Inflammatory macrophage treated with lipopolysaccharide for 1 hour (primary cell): ENCODE measurements around the gene SPATA25.
"Not testable (repeated sequence)": the region's sequence is repeated elsewhere in the genome, so short reads cannot be mapped to it uniquely, and the experiment has no call there.

Experiments
- DNase-seq, 2 donors: peaks; one replicate each; pipeline ENCODE4 v3.0.0-alpha.2; 2020 to 2022

Gene SPATA25, protein sequence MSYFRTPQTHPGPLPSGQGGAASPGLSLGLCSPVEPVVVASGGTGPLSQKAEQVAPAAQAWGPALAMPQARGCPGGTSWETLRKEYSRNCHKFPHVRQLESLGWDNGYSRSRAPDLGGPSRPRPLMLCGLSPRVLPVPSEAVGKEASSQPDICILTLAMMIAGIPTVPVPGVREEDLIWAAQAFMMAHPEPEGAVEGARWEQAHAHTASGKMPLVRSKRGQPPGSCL

DNA sequence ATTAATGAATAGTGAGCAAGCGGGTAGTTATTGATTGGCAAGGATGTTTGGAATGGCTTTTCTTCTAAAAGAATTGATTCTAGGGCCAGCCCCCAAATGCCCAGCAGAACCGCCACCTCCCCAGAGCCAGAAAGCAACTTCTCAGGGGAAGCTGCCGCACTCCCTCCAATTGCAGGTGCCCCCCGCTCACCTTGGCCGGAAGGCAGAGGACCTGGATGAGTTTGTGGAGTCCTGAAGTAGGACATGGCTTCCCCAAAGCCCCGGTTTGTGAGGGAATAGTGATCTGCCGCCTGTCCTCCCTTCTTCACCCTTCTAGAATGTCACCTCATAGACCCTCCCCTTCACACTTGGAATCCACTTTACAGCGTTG, at the start of gene SPATA25:
Gene SPATA25, minus strand, starts transcription at position 277 of the 370 bp plus-strand sequence. Its CDS starts 32 bp downstream, at position 245.
- DNase-seq: no peak

DNA sequence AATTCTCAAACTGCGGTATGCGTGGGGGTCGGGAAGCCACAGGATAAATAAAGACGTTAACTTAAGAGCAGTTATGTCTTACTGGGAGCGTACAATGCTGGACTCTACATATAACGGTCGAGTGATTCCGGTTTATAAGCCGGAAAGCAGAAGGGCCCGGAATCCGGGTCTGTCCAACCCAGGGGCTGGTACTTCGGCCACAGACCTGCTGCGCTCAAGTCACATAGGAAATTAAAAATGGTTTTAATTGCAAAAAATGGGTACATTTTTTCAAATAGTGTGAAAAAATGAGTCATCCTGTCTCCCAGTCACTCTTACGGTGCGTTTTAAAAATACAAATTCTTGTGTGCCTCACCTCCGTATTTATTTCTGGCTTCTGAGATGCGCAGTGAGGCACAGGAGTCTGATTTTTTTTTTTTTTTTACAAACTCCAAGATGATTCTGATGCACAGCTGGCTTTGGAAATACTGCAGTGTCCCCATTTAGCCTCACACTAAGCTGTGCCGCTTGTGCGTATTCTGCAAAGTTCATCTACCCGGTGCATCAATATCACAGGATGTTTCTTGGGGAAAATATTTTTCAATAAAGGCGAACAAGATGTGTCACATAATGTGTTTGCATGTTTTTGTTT, 48.1 kb upstream of the SPATA25 start:
- no peak for DNase-seq

GRCh38 chr20:45934586-45935415, 47.4 kb upstream of the SPATA25 start, which contains the start of gene PCIF1:
Gene PCIF1 (plus strand): TSS chr20:45934683. CDS start chr20:45939000, 4,317 bp downstream.
- peak; percentile 94 to 99 for DNase-seq

GRCh38 chr20:45934046-45934585, 46.7 kb upstream of the SPATA25 start:
- no peak for DNase-seq

GRCh38 chr20:45933266-45934045, 46.0 kb upstream of the SPATA25 start:
- DNase-seq: peak in 1 of 2 donors; percentile 35

DNA sequence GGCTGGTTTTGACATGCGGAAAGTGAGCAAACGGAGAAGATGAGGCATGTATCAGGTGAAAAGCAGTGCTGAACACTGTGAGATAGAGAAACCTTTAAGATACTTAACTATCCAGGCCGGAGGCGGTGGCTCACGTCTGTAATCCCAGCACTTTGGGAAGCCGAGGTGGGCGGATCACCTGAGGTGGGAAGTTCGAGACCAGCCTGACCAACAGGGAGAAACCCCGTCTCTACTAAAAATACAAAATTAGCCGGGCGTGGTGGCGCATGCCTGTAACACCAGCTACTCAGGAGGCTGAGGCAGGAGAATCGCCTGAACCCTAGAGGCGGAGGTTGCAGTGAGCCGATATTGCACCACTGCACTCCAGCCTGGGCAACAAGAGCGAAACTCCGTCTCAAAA, 44.3 kb upstream of the SPATA25 start:
- not testable (repeated sequence) for DNase-seq

DNA sequence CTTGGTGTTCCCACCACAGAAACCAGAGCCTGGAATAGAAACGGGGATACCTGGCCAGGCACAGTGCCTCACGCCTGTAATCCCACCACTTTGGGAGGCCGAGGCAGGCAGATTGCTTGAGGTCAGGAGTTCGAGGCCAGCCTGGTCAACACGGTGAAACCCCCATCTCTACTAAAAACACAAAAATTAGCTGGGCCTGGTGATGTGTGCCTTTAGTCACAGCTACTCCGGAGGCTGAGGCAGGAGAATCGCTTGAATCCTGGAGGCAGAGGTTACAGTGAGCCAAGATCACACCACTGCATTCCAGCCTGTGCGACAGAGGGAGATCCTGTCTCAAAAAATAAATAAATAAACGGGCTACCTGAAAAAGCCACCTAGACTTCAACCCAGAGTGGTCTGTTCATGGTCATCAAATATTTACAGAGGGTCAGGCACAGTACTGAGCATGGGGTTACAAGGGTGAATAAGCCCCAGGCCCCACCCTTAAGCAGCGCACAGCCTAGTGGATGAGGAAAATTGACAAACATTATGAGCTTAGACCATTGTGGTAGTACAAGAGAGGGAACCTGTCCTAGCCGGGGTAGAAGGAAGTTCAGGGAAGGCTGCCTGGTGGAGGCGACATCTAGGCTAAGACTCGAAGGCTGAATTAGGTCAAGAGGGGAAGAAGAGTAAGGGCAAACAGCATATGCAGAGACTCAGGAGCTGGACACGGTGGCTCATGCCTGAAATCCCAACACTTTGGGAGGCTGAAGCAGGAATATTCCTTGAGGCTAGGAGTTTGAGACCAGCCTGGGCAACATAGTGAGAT, 39.9 kb upstream of the SPATA25 start:
- no peak for DNase-seq

GRCh38 chr20:45926731-45927070, 39.3 kb upstream of the SPATA25 start:
- DNase-seq: no peak

DNA sequence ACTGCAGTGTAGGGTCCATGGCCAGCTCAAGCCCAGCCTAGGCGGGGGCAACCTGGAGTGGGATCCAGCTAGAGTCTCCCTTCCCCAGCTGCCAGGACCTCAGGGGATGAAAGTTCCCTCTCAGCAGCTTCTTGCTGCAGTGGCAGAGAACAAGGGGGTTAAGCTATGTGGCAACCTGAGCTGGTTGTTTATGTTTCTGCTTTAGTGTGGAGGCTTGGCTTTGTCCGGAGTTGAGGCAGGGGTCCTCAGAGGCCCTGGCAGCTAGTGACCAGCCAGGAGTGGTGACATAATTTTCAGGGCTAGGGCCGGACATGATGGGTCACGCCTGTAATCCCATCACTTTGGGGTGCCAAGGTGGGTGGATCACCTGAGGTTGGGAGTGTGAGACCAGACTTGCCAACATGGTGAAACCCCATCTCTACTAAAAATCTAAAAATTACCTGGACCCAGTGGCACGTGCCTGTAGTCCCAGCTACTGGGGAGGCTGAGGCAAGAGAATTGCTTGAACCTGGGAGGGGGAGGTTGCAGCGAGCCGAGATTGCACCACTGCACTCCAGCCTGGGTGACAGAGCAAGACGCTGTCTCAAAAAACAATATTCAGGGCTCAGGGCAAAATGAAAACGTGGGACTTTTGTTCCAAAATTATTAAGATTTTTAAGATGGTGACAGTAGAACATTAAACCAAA, 38.5 kb upstream of the SPATA25 start:
- DNase-seq: no peak

DNA sequence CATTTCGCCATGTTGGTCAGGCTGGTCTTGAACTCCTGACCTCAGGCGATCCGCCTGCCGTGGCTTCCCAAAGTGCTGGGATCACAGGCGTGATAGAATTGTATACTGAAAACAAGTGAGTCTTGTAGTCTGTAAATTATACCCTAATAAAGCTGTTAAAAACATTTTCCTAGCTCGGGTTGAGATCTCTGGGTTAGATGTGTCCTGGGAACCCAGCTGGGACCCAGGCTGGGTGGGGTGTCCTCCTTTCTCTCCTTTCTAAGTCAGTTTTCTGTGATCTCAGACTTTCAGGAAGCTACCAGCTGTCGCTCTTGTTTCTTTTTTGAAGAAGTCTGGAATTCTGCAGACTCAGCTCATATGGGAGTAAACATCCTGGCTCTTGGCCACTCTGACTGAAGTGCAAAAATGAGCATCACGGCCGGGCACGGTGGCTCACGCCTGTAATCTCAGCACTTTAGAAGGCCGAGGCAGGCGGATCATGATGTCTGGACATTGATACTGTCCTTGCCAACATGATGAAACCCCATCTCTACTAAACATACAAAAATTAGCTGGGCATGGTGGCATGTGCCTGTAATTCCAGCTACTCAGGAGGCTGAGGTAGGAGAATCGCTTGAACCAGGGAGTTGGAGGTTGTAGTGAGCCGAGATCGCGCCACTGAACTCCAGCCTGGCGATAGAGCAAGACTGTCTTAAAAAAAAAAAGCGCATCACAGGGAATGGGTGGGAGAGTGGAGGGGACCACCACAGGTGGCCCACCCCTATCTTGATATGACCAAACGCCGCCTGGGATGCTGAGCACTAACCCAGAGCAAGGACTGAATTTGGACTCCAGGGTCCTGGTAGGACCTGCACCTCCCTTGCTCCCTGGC, 37.2 kb upstream of the SPATA25 start:
- peak; percentile 38 to 47 for DNase-seq

DNA sequence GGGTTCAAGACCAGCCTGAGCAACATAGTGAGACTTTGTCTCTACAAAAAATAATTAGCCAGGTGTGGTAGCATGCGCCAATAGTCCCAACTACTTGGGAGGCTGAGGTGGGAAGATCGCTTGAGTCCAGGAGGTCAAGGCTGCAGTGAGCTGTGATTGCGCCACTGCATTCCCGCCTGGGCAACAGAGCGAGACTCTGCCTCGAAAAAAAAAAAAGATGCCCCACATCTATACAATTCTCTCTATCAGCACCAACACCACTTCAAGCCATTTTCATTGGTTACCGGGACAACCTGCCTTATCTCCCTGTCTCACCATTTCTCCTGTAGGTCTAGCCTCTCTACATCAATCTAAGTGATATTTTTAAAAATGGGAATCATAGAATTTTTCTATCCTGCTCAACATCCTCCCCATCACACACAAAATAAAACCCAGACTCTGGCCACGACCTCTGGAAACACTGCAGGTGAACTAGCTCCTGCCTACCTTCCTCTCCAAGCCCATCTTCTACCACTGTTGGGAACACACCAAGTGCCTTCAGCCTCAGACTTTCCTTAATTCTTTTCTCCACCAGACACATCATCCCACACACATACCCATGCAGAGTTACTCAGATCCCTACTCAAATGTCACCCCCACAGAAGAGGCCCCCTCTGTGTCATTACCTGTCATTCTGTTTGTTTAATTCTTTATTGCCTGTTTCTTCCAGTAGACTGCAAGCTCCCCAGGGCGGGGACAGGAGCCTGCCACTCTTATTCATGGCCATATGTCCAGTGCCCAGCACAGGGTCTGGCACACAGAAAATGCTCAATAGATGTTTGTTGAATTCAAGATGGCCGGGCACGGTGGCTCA, 34.1 kb upstream of the SPATA25 start:
- DNase-seq: no peak

GRCh38 chr20:45920462-45921336, 33.3 kb upstream of the SPATA25 start:
- DNase-seq: peak; percentile 79 to 90

DNA sequence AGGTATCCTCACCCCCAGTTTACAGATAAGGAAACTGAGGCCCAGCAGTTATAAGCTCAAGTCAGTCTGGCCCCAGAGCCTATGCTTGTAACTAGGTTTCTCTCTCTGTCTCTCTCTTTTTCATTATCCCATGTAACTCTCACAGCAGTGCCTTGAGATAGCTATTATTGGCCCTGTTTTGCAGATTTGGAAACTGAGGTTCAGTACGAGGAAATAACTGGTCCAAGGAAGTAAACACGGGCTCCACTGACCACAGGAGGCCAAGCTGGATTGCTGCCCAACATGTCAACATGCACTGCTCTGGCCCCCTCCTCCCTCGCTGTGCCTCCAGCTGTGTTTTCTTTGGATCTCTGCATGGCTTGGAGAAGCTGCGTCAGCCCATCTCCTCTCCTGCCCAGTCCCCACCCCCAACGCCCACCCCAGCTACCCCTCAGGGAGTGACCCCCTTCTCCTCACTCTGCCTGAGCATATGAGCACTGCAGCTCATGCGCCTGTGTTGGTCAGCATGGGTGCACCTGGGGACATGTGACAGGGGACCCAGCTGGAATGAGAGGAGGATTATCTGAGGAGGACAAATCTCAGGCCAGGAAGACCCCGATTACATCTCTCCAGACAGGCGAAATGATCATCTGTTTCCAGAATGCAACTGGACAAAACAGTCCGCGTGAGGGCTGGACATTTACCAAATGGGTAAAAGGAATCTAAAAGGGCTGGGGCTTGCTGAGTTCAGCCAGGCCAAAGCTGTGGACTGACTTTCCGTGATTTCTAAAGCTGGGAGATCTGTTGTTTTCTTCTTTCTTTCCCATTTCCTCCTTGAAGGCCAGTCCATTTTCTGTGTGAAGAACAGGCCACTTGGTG, 32.3 kb upstream of the SPATA25 start:
- peak in 1 of 2 donors; percentile 42 for DNase-seq

DNA sequence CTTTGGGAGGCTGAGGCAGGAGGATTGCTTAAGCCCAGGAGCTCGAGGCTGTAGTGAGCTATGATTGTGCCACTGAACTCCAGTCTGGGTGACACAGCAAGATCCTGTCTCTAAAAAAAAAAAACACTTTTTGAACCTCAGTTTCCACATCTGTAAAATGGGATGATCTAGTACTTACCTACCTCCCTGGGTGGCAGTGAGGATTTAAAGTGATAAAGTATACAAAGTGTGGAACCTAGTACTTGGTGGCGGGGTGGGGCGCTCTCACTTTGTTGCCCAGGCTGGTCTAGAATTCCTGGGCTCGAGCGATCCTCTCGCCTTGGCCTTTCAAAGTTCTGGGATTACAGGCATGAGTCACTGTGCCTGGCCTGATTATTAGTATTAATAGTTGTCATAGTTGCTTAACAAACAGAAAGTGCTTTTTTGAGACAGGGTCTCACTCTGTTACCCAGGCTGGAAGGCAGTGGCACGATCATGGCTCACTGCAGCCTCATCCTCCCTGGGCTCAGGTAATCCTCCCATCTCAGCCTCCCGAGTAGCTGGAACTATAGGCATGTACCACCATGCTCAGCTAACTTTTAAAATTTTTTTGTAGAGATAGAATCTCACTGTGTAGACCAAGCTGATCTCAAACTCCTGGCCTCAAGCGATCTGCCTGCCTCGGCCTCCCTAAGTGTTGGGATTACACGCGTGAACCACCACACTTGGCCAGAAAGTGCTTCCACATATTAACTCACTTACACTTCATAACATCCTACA, 31.5 kb upstream of the SPATA25 start:
- no peak for DNase-seq

DNA sequence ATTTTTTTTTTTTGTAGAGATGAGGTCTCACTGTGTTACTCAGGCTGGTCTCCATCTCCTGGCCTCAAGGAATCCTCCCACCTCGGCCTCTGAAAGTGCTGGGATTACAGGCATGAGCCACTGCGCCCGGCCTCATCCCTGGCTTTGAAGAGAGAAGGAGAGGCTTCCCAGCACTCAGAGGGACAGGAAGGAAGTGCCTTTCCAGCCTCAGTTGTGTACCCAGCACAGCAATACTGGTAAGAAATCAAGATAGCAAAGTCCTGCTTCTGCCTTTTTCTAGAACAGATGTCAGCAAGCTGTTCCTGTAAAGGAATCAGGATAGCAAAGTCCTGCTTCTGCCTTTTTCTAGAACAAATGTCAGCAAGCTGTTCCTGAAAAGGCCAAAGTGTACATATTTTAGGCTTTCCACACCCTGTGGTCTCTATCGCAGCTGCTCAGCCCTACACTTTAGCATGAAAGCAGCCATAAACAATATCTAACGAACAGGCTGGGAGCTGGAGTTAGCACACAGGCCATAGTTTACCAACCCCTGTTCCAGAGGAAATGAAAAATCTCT, 30.8 kb upstream of the SPATA25 start:
- DNase-seq: peak in 1 of 2 donors; percentile 10

- peak; percentile 14 to 25 for DNase-seq
Observed at GRCh38 chr20:45917790-45918141, 30.3 kb upstream of the SPATA25 start.
